GM18498 (cell line): ENCODE measurements around the gene GAREM1.
"Not testable (repeated sequence)": the region's sequence is repeated elsewhere in the genome, so short reads cannot be mapped to it uniquely, and the experiment has no call there.

Source experiments
- ATAC-seq: cut with Tn5 transposase; IDR thresholded peaks from one replicate; pipeline ENCODE4 v1.9.1; 2021; ENCODE audit warnings: mild to moderate bottlenecking, moderate library complexity; ENCODE audit not compliant: unreplicated experiment

The GAREM1 gene

DNA sequence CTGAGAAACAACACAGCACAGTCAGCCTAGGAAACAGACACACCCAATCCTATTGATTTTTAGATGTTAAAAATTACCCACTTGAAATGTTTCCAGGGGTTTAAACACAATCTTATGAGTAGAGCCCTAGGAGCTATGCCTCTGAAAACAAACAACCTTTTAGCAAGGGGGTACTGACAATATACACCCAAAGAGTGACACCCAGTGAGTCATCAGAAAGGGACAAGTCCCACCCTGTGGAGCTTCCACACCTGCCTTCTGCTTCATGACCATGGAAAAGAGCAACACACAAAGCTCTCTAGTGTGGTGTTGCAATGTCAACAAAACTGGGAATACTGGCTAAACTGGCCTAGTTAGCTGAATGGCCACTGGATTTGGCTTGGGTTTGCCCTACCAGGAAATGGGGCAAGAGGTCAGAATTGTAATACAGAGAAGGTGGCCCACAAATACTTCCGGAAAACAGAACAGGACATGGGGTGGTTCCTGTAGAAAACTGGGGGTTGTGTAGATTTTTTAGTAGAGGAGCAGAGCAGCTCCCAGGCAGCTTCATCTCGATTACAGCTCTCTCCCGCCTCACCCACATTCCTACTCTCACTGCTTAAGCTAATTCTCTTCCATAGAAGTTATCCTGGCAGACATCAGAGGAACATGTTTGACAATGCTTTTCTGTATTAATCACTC lies 98.2 kb downstream of the GAREM1 start:
- ATAC-seq, result no peak

DNA sequence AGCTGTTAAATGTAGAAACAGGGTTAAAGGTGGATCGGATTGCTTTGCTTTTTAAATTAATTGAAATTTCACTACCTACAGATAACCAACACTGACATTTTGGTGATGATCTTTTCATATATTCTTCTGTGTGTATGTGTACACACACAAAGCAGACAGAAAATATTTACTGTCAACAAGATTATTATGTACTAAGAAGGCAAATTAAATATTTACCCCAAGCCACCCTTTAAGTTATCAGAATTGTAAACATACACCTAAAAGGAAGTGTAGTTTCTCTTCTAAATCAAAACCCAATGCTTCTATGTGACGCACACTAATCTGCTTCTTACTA lies 98.7 kb downstream of the GAREM1 start:
- no peak for ATAC-seq

DNA sequence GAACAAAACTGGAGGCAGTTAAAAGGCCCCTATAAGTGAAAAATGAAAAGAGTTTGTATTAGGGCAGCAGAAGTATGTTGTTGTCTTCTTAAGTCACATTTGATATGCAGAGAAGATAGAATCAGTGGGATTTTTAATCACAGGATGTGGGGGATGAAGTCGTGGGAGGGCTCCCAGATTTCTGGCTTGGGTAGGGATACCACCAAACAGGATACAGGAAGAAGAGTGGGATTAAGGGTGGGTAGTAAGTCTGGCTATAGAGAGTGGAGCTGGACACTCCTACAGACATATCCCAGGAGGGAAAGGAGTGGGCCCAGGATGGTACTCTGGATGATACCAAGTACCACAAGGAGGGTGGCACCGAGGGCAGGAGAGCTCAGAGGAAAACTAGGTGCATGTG lies 99.3 kb downstream of the GAREM1 start:
- ATAC-seq, result no peak

DNA sequence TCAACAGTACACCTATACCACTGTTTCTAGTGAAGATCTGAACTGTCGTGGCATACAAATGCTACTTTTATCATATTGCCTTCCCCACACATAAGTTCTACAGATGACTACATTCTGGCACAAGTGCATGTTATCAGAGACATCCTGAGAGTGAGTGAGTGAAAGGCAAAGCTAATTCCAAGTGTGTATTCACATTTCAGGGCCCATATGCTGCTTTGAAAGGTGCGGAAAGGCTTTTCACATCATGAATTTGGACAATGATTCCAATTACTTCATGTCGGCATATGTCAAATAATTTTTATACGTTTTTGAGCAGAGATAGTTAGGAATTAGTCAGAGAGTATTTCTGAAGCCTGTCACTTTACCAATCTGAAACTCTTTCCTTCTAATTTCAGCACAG lies 101.7 kb downstream of the GAREM1 start:
- no peak for ATAC-seq

DNA sequence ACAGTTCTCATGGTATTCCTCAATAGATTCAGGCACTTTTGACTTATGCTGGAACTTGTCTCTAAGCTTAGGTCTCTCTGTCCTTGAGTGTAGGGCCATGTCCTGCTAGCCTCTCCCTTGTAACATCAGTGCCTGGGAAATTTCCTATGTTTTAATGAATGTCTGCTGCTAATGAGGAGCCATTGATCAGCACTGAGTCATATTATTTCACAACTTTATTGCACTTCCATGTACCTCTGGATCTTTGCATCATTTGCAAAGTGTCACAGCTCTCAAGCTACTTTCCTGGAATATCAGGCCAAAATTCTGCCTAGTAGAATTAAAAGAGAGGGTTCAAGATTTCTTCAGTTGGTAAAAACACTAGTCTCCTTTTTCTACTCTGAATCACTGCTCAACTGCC lies 102.5 kb downstream of the GAREM1 start:
- no peak for ATAC-seq

DNA sequence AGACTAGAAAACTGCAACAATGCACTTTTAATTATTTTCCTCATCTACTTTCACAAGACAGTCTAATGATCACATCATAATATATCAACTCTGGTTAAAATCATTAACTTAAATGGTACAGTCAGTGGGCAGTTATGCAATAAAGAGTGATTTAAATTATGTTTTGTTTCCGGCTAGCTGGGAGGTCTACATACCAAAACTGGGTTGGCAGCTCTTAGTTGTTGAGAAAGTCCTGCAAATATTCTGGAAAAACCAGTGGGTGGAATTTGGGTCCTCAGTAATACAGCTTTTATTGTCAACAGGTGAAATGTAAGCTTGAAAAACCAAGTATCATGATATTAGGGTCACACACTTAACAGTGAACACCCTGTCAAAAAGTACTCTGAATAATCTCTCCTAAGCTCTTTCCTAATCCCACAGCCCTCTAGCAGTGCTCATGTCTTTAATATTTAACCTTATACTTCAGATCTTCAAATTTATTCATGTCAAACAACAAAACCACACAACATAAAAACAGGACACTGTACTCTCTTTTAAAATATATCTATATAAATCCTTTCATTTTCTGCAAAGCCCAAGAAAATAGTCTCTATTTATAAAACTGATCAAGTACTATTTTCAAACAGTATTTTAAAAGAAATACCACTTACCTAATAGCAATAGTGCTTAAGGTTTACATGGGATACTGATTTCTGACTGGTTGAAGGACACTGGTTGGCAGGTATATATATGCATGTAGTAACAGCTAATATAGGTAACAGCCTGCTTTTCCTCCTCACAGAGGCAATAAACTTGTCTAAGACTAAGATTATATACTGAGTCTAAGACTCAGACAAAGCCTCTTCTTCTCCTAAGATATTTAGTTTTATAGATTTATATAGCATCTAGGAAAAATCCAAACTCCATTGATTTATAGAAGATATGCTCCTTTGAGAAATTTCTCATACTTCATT lies 103.8 kb downstream of the GAREM1 start:
- no peak for ATAC-seq

DNA sequence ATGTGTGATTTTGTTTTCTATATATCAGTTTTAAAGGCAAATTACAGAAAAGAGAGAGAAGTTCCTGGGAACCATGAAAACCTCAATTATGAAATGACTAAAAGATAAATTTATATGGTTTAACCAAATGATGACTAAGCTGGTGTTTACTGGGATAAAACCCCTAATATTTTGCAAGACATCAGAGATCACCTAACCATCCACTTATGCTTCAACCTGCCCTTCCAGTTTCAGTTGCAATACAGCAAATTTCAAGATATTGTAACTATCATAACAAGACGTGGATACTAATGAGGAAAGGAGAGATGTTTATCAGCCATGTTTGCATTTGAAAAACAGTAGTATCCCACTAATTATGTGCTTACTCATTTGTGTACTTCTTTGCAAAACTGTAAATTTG lies 108.2 kb downstream of the GAREM1 start:
- ATAC-seq, result no peak

DNA sequence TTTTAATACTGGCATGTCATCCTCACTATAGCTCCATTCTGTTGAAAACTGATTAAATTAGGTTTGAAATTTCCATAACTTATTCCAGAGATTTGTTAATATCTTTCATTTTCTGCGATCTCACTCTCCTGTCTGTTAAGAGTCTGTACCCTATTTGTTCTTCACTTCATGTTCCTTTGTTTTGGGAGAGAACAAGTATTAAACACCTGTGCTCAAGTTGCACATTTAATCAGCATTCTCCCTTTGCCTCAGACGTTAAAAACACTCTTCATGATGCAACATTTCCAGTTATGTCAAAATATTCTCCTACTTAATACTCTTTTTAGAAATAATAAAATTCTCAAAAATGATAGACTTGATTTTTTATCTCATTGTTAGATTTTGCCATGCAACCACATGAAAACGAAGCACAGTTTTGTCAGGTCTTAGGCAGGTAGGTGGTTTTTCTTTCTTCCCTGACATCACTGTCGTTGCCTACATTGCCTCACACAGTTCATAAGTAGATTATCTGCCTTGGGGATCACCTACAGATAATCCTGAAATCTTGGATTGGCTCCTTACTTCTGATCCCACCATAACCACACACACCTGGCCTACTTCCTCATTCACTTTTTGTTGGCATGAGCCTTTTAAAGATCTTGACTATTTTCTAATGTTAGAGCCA lies 109.9 kb downstream of the GAREM1 start:
- ATAC-seq, result no peak

DNA sequence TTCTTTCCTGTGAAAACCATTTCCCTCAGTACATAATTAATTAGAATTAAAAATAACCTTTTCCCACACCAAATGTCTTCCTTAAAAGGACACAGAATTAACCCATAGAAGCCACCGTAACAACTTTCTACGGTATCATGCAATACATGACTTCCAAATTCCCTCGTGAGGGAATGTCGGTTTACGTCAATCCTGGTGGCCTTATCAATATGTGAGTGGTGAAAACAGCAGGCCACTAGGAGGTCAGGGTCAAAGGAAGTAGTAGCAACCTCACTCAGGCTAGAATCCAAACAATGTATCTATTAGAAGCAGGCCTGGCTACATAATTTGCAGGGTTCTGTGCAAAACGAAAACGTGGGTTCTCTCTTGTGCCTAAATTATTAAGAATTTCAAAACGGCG lies 112.2 kb downstream of the GAREM1 start:
- ATAC-seq, result no peak

DNA sequence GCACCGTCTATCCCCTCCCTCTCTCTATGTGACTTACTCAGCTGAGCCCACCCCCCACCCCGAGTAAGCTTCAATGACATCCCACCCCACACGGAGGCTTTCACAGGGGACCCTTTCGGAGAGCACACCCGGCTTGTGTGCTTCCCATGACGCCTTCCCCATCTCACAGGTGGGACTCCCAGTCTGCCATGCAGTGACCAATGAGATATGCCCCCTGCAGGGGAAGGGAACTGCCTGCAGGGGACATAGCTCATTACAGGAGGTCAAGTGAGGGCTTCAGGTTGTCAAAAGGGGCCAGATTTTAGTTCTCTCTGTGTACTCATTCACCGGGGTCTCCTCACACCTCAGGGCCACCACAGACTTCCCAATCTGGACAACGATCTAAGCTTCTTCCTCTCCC lies 112.6 kb downstream of the GAREM1 start:
- no peak for ATAC-seq

DNA sequence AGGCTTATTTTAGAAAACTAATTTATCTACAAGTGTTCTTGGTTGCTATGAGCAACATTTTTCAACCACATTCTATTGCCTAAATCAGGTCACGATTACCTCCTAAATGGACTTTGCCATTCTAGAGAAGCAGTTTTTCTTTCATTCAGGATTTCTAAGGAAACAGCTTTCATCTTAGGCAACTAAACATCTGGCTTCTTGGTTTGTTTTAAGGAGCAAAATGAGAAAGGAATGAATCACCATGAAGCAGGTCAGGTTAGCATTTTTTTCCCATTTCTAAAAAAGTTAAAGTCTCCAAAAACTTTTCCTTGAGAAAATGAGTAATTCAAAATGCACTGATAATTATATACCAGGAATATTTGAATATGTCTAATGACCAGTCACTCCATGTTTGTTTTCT lies 114.8 kb downstream of the GAREM1 start:
- no peak for ATAC-seq

DNA sequence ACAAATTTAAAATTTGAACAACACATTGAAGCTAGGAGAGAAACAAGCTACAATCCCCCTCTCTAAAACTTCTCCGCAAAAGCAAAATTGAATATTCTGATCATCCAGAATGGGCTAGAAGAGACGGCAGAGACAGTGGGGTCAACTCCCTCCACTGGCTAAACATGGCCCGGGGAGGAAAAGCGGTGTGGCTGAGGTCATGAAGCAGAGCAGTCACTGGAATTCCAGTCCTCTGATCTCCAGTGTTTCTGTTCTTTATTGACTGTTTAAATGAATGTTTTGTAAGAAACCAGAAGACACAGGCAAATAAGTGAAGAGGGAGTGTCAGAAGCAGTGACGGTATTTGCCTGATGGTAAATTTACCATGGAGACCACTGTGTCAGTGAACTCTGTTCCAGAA lies 116.2 kb downstream of the GAREM1 start:
- no peak for ATAC-seq

DNA sequence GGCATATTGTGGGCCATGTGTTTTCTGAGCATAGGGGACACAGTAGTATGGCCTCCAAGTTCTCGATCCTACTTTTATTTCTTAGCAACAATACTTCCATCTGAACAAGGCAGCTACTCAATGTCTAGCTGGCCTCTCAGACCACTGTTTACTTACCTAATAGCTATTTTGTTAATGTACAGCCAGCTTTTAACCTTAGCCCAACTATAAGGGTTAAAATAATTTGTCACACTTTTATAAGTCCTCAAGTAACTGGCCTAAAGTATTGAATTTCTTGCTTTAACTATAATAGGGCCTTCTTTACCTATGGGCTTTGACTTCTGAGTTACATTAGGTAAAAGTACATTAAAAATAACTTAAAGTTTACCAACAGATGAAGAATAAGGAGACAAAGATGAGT lies 117.4 kb downstream of the GAREM1 start:
- ATAC-seq, result no peak

DNA sequence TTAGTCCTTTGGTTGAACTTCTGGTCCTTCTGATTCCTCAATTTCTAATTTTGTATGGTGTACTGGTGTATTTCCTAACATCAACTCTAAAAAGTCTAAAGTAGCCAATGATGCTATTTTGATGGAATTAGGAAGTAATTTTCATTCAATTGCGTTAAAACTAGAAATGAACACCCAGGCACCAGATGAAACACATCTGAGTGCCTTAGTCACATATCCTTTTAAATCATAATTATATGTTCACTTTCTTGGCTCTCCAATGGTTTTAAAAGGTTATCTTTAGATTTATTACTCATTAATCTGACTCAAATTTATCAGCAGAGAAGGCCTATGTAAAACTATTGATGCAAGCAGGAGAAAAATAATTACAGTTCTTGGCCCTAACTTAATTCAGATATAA lies 119.7 kb downstream of the GAREM1 start:
- ATAC-seq, result no peak

DNA sequence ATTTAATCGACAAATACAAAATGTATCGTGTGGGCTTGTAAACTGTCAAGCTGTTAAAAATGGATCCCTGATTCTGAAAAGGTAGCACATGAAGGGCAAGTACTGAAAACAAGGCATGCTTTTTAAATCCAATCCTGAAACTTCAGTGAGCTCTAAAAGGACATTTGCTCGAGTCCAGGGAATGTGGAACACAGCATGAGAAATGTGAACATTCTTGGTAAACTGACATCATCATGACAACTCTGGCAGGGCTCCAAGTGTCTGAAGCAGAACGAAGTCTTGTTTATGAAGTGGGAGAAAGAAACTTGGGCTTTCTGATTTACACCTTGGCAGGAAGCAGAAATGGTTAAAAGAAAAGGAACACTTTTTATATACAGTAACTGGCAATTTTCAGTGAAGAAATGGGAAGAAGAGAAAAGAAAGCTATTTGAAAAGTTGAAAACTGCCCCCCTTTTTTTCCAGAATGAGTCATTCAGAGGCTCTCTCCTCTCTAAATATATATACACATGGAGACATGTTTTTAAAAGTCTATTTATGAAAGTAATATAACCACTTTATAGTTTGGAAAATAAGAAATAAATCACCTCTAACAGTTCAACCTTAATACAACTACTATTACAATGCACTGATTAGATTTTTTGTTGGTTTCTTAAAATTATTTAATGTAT lies 120.8 kb downstream of the GAREM1 start:
- no peak for ATAC-seq

DNA sequence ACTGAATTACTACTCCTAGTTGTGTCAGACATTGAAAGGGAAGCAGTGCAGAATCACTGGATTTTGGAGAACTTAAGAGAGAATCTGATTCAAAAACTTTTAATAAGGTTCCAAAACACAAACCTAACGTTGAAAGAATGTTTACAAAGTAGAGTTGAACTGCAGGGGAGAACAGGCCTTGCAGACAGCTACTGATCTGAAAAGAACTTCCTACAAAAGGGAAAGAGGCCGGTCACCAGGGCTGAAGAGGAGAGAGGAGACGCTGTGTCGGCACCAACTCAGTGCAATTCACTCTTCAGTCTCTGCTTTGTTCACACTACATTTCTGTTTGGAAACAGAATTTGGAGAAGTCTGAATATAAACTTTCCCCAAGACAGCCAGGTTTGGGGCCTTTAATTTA lies 124.0 kb downstream of the GAREM1 start:
- ATAC-seq, result no peak

DNA sequence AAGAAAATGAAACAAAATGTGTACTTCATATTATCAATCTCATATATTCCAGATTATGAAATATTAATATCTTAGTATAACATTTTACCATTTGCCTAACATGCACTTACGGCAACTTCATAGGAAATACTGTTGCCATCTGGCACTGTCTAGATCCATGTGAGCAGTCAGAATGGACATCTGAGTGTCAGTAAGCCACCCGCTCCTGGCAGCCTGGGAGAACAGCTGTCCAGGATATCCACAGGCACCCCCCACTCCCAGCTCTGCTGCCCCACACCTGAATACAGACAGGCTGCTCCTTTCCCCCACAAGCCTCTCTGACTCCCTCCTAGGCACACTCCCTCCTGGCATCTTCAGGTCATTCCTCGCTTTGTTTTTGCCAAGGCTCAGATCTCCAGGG lies 127.0 kb downstream of the GAREM1 start:
- ATAC-seq, result no peak

DNA sequence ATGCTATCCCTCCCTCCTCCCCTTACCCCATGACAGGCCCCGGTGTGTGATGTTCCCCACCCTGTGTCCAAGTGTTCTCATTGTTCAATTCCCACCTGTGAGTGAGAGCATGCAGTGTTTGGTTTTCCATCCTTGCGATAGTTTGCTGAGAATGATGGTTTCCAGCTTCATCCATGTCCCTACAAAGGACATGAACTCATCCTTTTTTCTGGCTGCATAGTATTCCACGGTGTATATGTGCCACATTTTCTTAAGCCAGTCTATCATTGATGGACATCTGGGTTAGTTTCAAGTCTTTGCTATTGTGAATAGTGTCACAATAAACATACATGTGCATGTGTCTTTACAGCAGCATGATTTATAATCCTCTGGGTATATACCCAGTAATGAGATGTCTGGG lies 129.6 kb downstream of the GAREM1 start:
- ATAC-seq, result not testable (repeated sequence)

DNA sequence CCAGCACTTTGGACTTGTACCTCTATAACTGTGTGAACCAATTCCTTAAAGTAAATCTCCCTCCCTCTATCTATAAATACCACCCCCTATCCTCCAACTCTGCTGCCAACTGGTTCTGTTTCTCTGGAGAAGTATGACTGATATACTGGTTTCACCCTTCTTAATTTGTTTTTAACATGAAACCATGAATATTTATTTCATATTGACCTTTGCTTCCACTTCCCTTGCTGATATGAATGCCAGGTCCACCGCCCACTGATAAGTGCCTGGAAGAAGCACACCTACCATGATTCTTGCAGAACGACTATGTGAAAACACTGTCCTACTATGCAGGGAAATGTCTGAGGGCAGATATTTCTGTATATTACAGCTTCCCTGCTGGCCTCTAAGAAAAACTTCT lies 131.6 kb downstream of the GAREM1 start:
- ATAC-seq, result no peak

DNA sequence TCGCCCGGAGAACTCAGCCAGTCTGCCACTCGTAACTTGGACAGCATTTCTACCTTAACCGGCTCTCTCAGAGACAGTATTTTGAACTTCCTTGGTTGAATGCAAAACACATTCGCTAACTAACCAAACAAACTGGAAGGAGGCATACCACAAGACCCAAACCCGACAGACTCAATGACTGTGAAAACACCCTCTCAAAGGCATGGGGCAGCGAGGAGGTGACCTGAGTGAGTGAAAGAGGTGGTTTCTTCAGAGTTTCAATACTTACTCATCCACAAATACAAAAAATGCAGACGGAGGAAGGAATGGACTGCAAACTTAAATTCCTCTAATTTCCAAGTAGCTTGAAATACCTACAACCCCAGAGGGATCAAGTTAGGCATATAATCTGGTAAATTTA lies 132.9 kb downstream of the GAREM1 start:
- ATAC-seq, result no peak

DNA sequence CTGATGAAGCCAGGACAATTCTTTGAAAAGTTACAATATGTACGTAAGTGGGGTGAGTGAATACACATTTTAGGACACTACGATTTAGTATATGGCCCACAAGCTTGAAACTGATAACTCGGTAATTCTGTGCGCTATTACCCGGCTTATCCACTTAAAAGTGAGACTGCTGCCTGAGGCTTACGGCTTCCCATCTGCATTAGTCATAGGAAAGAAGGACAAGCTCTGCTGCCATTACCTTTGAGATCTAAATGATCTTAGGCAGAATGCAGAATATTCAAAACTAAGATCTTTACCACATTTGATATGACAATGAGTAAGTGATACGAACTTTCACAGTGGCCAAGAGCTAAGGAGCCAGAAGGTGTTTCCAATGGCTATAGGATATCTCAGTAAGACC lies 133.3 kb downstream of the GAREM1 start:
- no peak for ATAC-seq
